NCI-H446 (cell line): ENCODE data around the gene STXBP2.

Experiments used
- DNase-seq, 2 experiments: peaks; one replicate each; lab custom pipeline; 2025; lab: John Stamatoyannopoulos, UW

STXBP2 gene

GRCh38 chr19:7612282-7613274 is 24.3 kb upstream of the STXBP2 start:
- DNase-seq: no peak

GRCh38 chr19:7614859-7615741 is 21.8 kb upstream of the STXBP2 start:
- DNase-seq: no peak

DNA sequence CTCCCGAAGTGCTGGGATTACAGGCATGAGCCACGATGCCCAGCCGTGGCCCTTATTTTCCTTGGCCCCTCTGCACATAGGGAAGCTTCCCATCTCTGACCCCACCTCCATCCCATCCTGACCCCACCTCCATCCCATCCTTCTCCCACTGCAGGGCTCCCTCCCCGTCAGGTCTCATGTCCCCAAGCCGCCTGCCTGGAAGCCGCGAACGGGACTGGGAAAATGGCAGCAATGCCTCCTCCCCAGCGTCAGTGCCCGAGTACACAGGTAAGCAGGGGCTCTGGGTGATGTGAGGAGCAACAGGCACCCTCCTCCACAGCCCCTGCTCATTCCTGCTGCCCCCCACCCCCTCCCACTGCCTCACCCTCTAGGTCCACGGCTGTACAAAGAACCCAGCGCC is 19.7 kb upstream of the STXBP2 start:
- no peak for DNase-seq

GRCh38 chr19:7617735-7618134 is 19.2 kb upstream of the STXBP2 start:
- DNase-seq: no peak

GRCh38 chr19:7618348-7618747 is 18.6 kb upstream of the STXBP2 start:
- no peak for DNase-seq

GRCh38 chr19:7618771-7619510 is 18.0 kb upstream of the STXBP2 start:
- DNase-seq: no peak

GRCh38 chr19:7619671-7620441 is 17.1 kb upstream of the STXBP2 start:
- DNase-seq: no peak

DNA sequence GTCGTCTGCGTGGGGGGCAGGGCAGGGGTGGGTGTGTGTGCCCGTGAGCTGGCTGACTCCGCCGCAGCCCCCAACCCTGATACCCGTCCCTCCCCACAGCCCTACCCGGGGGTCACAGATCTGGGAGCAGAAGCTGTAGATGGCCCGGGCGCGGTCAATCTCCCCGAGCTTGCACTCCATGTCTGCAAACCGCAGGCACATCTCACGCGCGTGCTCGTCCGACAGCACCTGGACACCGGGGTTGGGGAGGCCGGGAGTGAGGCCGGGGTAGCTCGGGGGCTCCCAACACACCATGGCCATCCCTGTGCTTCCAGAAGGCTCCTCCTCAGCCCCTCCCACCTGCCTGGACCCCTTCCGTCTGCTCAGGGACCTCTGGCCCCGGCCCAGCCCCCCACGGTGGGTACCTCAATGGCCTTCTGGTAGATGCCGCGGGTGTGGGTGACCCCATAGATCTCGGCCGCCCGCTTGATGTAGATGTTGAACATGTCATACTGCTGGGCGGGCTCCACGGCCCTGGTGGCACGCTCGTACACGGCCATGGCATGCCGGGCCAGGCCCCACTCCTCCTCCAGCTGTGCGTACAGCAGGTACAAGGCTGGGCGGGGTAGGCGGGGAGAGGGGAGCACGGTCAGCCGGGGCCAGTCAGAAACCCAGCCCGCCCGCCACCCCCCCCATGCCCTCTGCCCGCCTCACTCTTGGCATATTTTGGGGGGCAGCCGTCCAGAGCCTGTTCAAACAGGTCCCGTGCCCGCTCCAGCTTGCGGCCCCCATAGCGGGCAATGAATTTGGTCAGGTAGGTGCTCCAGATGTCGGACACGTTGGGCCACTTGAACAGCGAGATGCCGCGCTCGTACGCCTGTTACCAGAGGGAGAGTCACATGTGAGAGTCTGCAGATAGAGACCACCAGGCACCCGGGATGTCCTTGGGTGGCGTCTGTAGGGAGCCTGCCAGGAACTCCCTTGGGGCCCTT is 16.2 kb upstream of the STXBP2 start:
- no peak for DNase-seq

GRCh38 chr19:7622933-7623685 is 13.8 kb upstream of the STXBP2 start:
- no peak for DNase-seq

DNA sequence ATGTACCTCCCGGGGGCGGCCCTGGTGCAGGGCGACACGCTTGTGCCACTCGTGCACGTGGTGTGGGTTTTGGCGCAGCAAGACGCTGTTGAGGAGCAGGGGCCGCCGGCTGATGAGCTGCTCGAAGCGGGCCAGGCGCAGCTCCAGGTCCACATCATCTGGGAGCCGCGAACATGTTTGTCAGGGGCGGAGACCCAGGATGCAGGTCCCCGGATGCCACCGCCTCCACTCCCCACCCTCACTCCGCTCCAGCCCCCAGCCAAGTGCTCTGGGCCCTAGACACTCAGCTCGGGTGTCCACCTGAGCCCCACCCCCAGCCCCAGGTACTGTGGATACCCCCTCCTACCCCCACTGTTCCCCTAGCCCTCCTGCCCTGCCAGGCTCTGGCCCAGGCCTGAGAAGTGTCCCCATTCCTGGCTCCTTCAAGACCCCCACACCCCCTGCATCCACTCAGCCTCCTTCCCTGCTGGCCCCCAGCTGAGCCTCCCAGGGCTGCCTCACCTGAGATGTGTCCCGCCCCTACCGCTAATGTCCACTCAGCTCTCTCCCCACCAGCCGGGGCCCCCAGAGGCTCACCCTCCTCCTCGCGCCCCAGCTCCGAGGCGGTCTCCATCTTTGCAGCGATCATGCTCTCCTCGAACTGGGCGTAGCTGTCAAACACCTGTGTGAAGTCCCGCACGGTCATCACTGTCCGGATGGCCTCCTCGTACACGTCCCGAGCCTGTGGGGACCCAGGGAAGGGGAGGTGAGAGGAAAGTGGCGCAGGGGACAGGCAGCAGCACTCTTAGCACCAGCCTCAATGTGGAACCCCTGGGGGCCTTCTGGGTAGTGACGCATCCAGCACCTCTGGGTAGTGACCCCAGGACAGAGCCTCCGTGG is 12.9 kb upstream of the STXBP2 start:
- no peak for DNase-seq

DNA sequence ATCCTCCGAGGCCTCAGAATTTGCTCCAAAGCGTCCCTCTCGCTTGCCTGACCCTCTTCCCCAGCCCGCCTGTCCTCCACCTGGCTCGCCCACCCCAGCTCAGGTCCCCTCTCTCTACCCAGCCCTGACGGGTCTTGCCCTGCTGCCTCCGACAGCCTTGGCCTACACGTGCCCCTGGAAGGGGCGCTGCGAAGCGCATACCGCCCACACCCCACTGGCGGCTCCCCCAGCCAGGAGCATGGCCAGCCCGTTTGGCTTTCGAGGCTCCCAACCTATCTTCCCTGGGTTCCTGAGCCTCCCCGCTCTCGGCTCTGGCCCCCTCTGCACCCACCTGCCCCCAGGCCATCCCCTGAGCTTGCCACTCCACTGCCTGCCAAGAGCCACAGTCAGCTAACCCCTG is 12.1 kb upstream of the STXBP2 start:
- no peak for DNase-seq

DNA sequence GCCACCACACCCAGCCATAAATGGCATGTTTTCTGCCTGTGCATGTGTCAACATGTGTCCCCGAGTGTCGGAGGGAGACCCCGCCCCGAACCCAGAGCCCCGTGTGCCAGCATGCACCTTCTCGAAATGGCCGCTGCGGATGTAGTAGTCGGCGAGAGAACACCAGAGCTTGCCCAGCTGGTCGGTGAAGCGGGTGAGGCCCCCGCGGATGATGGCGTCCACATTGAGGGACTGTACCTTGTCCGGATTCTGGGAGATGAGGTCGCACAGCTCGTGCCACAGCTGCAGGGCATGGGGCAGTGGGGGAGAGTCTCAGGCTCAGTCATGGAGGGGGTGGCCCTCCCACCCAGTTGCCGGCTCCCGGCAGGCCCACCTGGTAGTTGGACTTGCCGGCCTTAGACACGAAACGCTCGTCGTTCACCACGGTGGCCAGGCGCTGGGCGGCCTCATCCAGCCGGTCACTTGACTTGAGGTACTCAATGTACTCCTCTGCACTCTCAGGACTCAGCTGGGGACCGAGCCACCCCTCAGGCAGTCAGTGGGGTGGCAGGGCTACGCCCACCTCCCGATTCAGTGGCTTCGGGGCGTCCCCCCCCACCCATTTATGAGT is 11.0 kb upstream of the STXBP2 start:
- DNase-seq: no peak

DNA sequence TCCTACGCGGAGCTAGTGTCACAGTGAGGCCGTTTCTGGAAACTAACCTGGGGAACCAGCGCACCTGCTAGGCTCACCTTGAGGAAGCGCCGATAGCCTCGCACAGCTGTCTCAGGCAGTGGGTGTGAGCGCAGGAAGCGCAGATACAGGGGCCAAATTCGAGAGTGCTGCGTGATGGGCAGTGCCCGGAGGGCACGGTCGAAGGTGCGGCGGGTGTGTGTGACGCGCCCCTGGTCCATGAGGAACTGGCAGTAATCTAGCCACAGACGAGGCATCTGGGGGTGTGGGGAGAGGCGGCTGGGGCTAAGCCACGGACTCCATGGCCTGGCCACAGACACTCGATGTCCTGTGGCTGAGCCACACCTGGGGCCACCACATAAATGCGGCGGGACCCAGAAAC is 9.7 kb upstream of the STXBP2 start:
- no peak for DNase-seq

DNA sequence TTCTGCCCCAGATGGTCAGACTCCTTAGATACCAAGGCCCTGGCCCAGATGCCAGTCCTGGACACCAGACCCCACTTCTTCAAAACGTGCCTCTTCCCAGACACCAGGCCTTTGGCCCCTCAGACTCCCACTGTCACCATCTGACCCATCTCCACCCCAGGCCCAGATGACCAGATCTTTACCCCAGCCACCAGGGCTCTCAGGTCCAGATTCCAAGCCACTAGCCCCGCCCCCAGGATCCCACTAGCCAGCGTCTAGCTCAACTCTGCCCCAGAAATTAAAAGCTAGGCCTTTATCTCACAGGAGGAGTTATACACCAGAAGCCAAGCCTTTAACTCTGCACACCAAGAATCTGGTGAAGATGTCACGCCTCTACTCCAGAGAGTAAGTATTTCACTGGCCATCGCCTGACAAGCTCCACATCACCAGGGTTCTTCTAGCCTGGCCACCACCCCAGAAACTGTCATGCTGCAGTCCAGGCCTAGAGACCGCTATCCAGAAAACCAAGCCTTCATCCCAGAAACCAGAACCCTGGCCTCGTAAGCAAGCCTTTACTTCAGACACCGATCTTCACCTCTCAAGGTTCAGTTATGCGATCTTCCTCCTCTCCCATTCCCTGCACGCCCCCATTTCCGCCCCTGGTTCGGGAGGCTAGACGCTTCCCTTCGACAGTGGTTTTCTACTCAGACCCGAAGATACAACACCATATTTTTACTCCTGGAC is 8.2 kb upstream of the STXBP2 start:
- no peak for DNase-seq

DNA sequence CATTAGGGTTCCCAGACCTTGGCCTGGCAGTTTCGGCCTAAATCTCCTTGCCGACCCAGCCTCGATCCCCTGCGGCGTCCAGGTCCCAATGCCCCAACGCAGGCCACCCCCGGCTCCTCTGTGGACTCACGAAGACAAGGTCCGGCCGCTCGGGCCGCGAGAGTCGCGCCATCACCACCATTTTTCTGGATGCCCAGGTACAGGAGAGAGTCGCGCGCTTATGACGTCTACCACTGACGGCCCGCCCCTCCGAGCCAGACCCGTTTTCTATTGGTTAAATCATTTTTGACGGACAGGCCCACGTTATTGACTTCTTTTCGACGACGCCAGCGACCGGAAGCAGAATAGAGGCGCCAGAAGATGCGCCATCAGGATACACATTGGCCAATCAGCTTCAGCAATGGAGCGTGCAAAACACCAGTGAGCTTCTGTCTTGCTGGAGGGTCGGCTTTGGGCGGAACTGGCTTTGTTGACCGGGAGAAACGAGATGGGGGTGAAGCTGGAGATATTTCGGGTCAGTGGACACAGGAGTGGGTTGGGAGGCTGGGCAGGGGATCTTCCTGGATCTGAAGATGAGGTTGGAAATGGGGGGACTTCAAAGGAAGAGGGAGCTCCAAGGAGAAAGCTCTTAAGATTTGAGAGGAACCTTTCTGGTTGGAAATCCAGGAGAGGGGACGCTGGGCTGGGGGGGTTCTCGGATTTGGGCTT is 7.4 kb upstream of the STXBP2 start, which contains the start of the genes PET100 and XAB2:
Gene PET100, plus strand, starts transcription at position 447 of the 708 bp plus-strand sequence. Its CDS starts 41 bp downstream, at position 488.
Gene XAB2, minus strand, starts transcription at position 199 of the 708 bp plus-strand sequence. Its CDS starts 18 bp downstream, at position 181.
- peak; percentile 98 to 99 for DNase-seq

DNA sequence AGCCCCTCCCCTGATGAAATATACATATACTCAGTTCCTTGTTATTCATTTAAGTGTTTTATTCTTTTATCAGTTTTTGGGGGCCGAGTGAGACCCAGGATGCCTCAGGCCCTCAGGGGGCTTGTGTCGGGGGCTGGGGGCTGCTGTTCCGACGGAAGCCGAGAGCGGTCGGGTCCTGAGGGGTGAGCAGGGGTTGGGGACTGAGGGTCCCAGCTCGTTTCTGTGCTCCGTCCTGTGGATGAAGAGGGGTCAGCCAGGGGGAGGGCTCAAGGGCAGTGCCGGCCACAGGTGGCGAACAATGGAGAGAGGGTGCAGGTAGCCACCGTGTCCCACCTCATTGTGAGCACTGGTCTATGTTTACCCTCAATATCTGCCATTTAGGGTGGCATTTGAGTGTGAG is 5.3 kb upstream of the STXBP2 start:
- no peak for DNase-seq
